NB4 (cell line): Measurements from ENCODE around the gene NUDT8.

Experiments used
- CTCF ChIP-seq: IDR thresholded peaks from one replicate; pipeline ENCODE4 v1.5.1; 2012; ENCODE audit warnings: low read depth, low read length
- MAX ChIP-seq: IDR thresholded peaks from 2 replicates; pipeline ENCODE4 v1.6.1; 2011; ENCODE audit warnings: low read depth, low read length
- MYC ChIP-seq: IDR thresholded peaks from 2 replicates; pipeline ENCODE4 v1.6.1; 2011; ENCODE audit warnings: low read depth, low read length
- POLR2A ChIP-seq: IDR thresholded peaks from 2 replicates; pipeline ENCODE4 v1.6.1; 2011; ENCODE audit warnings: mild to moderate bottlenecking; ENCODE audit not compliant: insufficient read length; ENCODE audit errors: extremely low read depth

GRCh38 chr11:67627441-67627811, 2.3 kb downstream of the NUDT8 start:
- no peak for TF ChIP-seq CTCF
- TF ChIP-seq POLR2A: no peak
- no peak for TF ChIP-seq MYC
- TF ChIP-seq MAX: no peak
